CD14-positive monocyte (primary cell): ENCODE data around the gene CEND1. TPM values are rescaled to one million over a fixed set of nuclear protein-coding genes. Genes with fewer than 3 reads are reported as not detected.
A peak's percentile ranks its signal among the peaks of the same experiment; 100 is the strongest.

Source experiments
- DNase-seq, 3 donors: peaks; one replicate each; pipeline ENCODE4 v3.0.0-alpha.2; 2011 to 2022
- H2AFZ ChIP-seq: 2 replicates; pipeline ENCODE4 v1.6.0; 2012; ENCODE audit warnings: mild to moderate bottlenecking, low read depth, low read length, inconsistent platforms; ENCODE audit not compliant: insufficient read depth, poor library complexity, severe bottlenecking
- H3K27ac ChIP-seq, 2 donors: 1 replicate in 1 of 2; 2 replicates in 1 of 2; pipeline ENCODE4 v1.5.1; 2012 to 2013; ENCODE audit warnings: low read length in 2 of 2, control low read depth in 1 of 2, inconsistent platforms in 1 of 2, low read depth in 1 of 2, mild to moderate bottlenecking in 1 of 2
- H3K27me3 ChIP-seq, 2 donors: one replicate each; pipeline versions ENCODE4 v1.6.0 to v1.6.1; 2011 to 2013; ENCODE audit warnings: low read length in 2 of 2; ENCODE audit not compliant: control insufficient read depth in 2 of 2, insufficient read depth in 2 of 2
- H3K36me3 ChIP-seq, 2 donors: replicated peaks in 1 of 2; 1 replicate in 1 of 2; 2 replicates in 1 of 2; pipeline versions ENCODE4 v1.5.1 to v1.6.1; 2012 to 2013; ENCODE audit warnings: low read length in 2 of 2, control low read depth in 1 of 2, inconsistent platforms in 1 of 2, mild to moderate bottlenecking in 1 of 2; ENCODE audit not compliant: insufficient read depth in 2 of 2, control insufficient read depth in 1 of 2
- H3K4me1 ChIP-seq, 2 donors: 1 replicate in 1 of 2; 2 replicates in 1 of 2; pipeline versions ENCODE4 v1.5.1 to v1.6.1; 2012 to 2013; ENCODE audit warnings: low read length in 2 of 2, control low read depth in 1 of 2, inconsistent platforms in 1 of 2, mild to moderate bottlenecking in 1 of 2, moderate library complexity in 1 of 2; ENCODE audit not compliant: insufficient read depth in 2 of 2, control insufficient read depth in 1 of 2
- H3K4me2 ChIP-seq: replicated peaks from 2 replicates; pipeline ENCODE3; 2012; ENCODE audit warnings: low read length, moderate library complexity, mild to moderate bottlenecking; ENCODE audit not compliant: poor library complexity, severe bottlenecking; ENCODE audit errors: extremely low read depth
- H3K4me3 ChIP-seq, 3 experiments: fragments of 200-600 bp in 1 of 3; sonication (generic) in 1 of 3; replicated peaks in 1 of 3; 1 replicate in 2 of 3; 2 replicates in 1 of 3; pipeline ENCODE4 v1.5.1; 2011 to 2013; ENCODE audit warnings: low read length in 3 of 3, mild to moderate bottlenecking in 3 of 3, control low read depth in 2 of 3, low read depth in 2 of 3, inconsistent platforms in 1 of 3, moderate library complexity in 1 of 3
- H3K79me2 ChIP-seq: 2 replicates; pipeline ENCODE4 v1.6.0; 2012; ENCODE audit warnings: mild to moderate bottlenecking, control low read depth, inconsistent platforms, low read length, moderate library complexity; ENCODE audit not compliant: insufficient read depth
- H3K9ac ChIP-seq: 2 replicates; pipeline ENCODE4 v1.6.0; 2017; ENCODE audit warnings: low read length, mild to moderate bottlenecking; ENCODE audit not compliant: insufficient read depth, poor library complexity, severe bottlenecking
- H3K9me3 ChIP-seq, 2 donors: replicated peaks in 1 of 2; 1 replicate in 1 of 2; 2 replicates in 1 of 2; pipeline versions ENCODE4 v1.5.1 to v1.6.1; 2012 to 2013; ENCODE audit warnings: low read length in 2 of 2, control low read depth in 1 of 2; ENCODE audit not compliant: control insufficient read depth in 1 of 2, insufficient read depth in 1 of 2
- H4K20me1 ChIP-seq: 2 replicates; pipeline ENCODE4 v1.6.0; 2012; ENCODE audit warnings: mild to moderate bottlenecking, low read length, control low read depth, moderate library complexity; ENCODE audit not compliant: insufficient read depth
- H3K27ac Mint-ChIP-seq, 7 donors: one replicate each; pipeline ENCODE4 v1.8.0; 2020; ENCODE audit warnings: mild to moderate bottlenecking in 7 of 7, mixed read lengths in 7 of 7, moderate library complexity in 6 of 7, inconsistent platforms in 2 of 7
- H3K27me3 Mint-ChIP-seq, 3 donors: one replicate each; pipeline ENCODE4 v1.8.0; 2021 to 2022; ENCODE audit warnings: low read depth in 3 of 3, mild to moderate bottlenecking in 3 of 3, mixed read lengths in 3 of 3, moderate library complexity in 3 of 3, inconsistent platforms in 1 of 3
- H3K36me3 Mint-ChIP-seq, 2 donors: one replicate each; pipeline ENCODE4 v1.8.0; 2020; ENCODE audit warnings: mixed read lengths in 2 of 2, inconsistent platforms in 1 of 2, mild to moderate bottlenecking in 1 of 2
- H3K4me1 Mint-ChIP-seq: one replicate; pipeline ENCODE4 v1.8.0; 2020; ENCODE audit warnings: mild to moderate bottlenecking, mixed read lengths
- H3K4me3 Mint-ChIP-seq, 2 donors: one replicate each; pipeline ENCODE4 v1.8.0; 2020; ENCODE audit warnings: mild to moderate bottlenecking in 2 of 2, mixed read lengths in 2 of 2, moderate library complexity in 1 of 2
- H3K9me3 Mint-ChIP-seq, 7 donors: one replicate each; pipeline ENCODE4 v1.8.0; 2020 to 2022; ENCODE audit warnings: mixed read lengths in 7 of 7, mild to moderate bottlenecking in 6 of 7, moderate library complexity in 6 of 7, inconsistent platforms in 2 of 7
- WGBS: methylation state at CpG from one replicate; pipeline ENCODE4 v1.1.5; 2013; ENCODE audit warnings: missing lambda C conversion rate; ENCODE audit not compliant: insufficient coverage; 5-methylcytosine and 5-hydroxymethylcytosine counted together
- intact Hi-C, 2 donors: fragments of 100-400 bp; cut with micrococcal nuclease; formaldehyde crosslinking; loops; one replicate each; pipeline versions ENCODE4 v1.15.0 to v1.15.1; 2023
- polyA plus RNA-seq, 3 donors: library from polyadenylated mRNA; depleted of rRNA in 1 of 3; unstranded in 2 of 3; stranded (reverse) in 1 of 3; fragments of 300-500 nt in 2 of 3; fragments of >200 nt in 1 of 3; fragmentation: Illumina TruSeq in 2 of 3; gene quantifications; 1 replicate in 2 of 3; 2 replicates in 1 of 3; pipeline ENCODE4 v1.2.3, GENCODE V29; 2012 to 2021
- TF ChIP-seq, protein P1 (sequence below): fragments of 200-600 bp; IDR thresholded peaks from one replicate; pipeline ENCODE4 v1.8.0; 2022; ENCODE audit warnings: antibody characterized with exemption, mild to moderate bottlenecking

CEND1 gene
- polyA plus RNA-seq, 3 donors = not detected

DNA sequence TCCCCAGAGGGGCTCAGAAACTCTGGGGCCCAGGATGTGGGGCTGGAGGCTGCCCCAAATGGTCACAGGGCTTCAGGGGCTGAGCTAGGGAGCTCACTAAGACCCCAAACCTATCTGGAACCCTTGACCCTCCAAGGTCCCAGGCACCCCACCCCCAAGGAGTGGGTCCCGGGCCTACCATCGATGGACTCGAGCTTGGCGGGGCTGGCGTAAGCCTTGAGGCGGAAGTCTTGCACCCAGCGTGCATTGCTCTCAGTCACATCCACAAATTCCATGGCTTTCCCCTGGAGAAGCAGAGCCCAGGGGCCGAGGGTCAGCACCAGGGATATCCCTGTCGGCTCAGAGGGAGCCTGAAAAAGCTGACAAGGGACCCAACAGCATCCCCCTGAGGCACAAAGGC is 16.1 kb downstream of the CEND1 start:
- Histone ChIP-seq H3K4me3 (no peak overlapping the region), H3K9ac (no peak overlapping the region), H4K20me1 (peaks cover 53% of the 10 kb centered on the region), H3K4me2 (no peak overlapping the region), H3K9me3 (no peaks in the 10 kb centered on the region), H3K79me2 (peaks cover 54% of the 10 kb centered on the region), H2AFZ (no peak overlapping the region), H3K27ac (no peak overlapping the region), H3K36me3 (peaks cover 41 to 42% of the 10 kb centered on the region in 2 donors), H3K27me3 (no peaks in the 10 kb centered on the region), H3K4me1 (peaks cover 27 to 31% of the 10 kb centered on the region in 2 donors)
- peak overlapping the region in 1 of 7 donors; percentile 15 for H3K27ac Mint-ChIP-seq
- WGBS = 98% methylated on average over 9 of the region's 9 CpGs
- intact Hi-C loops = no loop called here
- no peak overlapping the region for H3K4me3 Mint-ChIP-seq
- H3K9me3 Mint-ChIP-seq = peaks cover 0 to 2% (median 0%) of the 10 kb centered on the region in 7 donors
- peaks cover 15 to 54% of the 10 kb centered on the region in 2 donors for H3K36me3 Mint-ChIP-seq
- TF ChIP-seq, protein P1, sequence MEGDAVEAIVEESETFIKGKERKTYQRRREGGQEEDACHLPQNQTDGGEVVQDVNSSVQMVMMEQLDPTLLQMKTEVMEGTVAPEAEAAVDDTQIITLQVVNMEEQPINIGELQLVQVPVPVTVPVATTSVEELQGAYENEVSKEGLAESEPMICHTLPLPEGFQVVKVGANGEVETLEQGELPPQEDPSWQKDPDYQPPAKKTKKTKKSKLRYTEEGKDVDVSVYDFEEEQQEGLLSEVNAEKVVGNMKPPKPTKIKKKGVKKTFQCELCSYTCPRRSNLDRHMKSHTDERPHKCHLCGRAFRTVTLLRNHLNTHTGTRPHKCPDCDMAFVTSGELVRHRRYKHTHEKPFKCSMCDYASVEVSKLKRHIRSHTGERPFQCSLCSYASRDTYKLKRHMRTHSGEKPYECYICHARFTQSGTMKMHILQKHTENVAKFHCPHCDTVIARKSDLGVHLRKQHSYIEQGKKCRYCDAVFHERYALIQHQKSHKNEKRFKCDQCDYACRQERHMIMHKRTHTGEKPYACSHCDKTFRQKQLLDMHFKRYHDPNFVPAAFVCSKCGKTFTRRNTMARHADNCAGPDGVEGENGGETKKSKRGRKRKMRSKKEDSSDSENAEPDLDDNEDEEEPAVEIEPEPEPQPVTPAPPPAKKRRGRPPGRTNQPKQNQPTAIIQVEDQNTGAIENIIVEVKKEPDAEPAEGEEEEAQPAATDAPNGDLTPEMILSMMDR = no peak
- peaks cover 0 to 2% (median under 1%) of the 10 kb centered on the region in 3 donors for H3K27me3 Mint-ChIP-seq
- peaks cover 27% of the 10 kb centered on the region for H3K4me1 Mint-ChIP-seq
- DNase-seq = no peak

DNA sequence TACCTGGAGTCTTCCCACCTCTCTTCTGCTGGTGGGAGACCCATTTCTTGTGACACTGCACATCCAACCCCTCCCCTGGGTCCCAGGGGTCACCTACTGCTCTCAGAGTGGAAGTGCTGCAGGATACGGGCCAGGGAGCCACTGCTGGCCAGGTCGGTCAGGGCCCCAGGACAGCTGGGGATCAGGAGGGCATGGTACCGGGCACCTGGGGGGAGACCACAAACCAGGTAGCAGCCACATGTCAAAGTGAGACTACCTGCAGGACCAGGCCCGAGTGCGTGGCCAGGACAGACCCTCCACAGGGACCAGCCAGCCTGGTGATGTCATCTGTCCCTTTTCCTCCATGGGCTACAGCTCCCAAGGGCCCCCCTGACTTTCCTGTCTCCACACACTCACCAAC is 16.5 kb downstream of the CEND1 start:
- Histone ChIP-seq H4K20me1 (peaks cover 53% of the 10 kb centered on the region), H2AFZ (no peak overlapping the region), H3K4me1 (peaks cover 23 to 27% of the 10 kb centered on the region in 2 donors), H3K9me3 (no peaks in the 10 kb centered on the region), H3K36me3 (peaks cover 41 to 42% of the 10 kb centered on the region in 2 donors), H3K9ac (no peak overlapping the region), H3K4me2 (no peak overlapping the region), H3K27me3 (no peaks in the 10 kb centered on the region), H3K4me3 (no peak overlapping the region), H3K27ac (no peak overlapping the region), H3K79me2 (peaks cover 50% of the 10 kb centered on the region)
- Mint-ChIP-seq H3K4me1 (peaks cover 23% of the 10 kb centered on the region), H3K9me3 (peaks cover 0 to 2% (median 0%) of the 10 kb centered on the region in 7 donors), H3K27ac (peak overlapping the region in 2 of 7 donors; percentile 15 to 43), H3K36me3 (peaks cover 15 to 54% of the 10 kb centered on the region in 2 donors), H3K27me3 (peaks cover 0 to 2% (median 0%) of the 10 kb centered on the region in 3 donors), H3K4me3 (no peak overlapping the region)
- DNase-seq = no peak
- TF ChIP-seq, protein P1 = no peak
- intact Hi-C loops = no loop called here
- 92% methylated on average over 3 of the region's 5 CpGs for WGBS
